Esophagus squamous epithelium (tissue), 4 donors: Measurements from ENCODE around the gene ADGRD1.

ENCODE experiments used
- POLR2A ChIP-seq, 4 donors: fragments of 450-650 bp; IDR thresholded peaks; one replicate each; pipeline ENCODE4 v1.6.1; 2017; ENCODE audit warnings: antibody characterized with exemption in 4 of 4, mild to moderate bottlenecking in 4 of 4, moderate library complexity in 3 of 4
- TF ChIP-seq, protein P1 (sequence below), 6 experiments: fragments of 450-650 bp in 4 of 6; fragments of 200-600 bp in 2 of 6; sonication (generic) in 2 of 6; IDR thresholded peaks; one replicate each; pipeline ENCODE4 v1.5.1; 2016 to 2019; ENCODE audit warnings: antibody characterized with exemption in 6 of 6, mild to moderate bottlenecking in 4 of 6, moderate library complexity in 4 of 6

DNA sequence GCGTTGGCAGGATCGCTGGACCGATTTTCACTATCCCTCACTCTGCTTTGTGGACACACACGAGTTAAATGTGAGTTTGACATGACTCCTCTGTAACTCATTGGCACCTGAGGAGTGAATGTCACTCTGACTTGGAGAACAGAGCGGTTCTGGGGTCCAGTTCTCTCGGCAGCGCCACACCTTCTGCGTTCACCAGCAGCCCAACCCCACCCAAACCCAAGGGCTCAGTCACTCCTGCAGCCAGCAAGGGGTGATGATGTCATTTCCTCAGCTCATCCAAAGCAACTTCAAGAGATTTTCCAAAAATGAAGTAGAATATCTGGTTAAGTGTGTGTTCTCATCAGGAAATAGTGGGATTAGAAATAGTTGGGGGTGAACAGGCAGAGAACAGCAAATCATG lies 36.3 kb downstream of the ADGRD1 start:
- TF ChIP-seq, protein P1, sequence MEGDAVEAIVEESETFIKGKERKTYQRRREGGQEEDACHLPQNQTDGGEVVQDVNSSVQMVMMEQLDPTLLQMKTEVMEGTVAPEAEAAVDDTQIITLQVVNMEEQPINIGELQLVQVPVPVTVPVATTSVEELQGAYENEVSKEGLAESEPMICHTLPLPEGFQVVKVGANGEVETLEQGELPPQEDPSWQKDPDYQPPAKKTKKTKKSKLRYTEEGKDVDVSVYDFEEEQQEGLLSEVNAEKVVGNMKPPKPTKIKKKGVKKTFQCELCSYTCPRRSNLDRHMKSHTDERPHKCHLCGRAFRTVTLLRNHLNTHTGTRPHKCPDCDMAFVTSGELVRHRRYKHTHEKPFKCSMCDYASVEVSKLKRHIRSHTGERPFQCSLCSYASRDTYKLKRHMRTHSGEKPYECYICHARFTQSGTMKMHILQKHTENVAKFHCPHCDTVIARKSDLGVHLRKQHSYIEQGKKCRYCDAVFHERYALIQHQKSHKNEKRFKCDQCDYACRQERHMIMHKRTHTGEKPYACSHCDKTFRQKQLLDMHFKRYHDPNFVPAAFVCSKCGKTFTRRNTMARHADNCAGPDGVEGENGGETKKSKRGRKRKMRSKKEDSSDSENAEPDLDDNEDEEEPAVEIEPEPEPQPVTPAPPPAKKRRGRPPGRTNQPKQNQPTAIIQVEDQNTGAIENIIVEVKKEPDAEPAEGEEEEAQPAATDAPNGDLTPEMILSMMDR (IDR thresholded peaks at IDR 0.05), result no peak
- TF ChIP-seq POLR2A (IDR thresholded peaks at IDR 0.05), result no peak
